PC-9 (cell line): ENCODE data around the gene DBET.
"Not testable (repeated sequence)": the region's sequence is repeated elsewhere in the genome, so short reads cannot be mapped to it uniquely, and the experiment has no call there.

Source experiments
- CTCF ChIP-seq: fragments of 200-600 bp; sonication (generic); conservative IDR thresholded peaks from 2 replicates; pipeline ENCODE4 v1.6.1; 2017; ENCODE audit warnings: mixed run types, antibody characterized with exemption, mild to moderate bottlenecking, moderate library complexity
- EZH2 ChIP-seq: fragments of 200-600 bp; sonication (generic); IDR thresholded peaks from 2 replicates; pipeline ENCODE4 v1.8.0; 2017; ENCODE audit warnings: antibody characterized with exemption, low read depth

GRCh38 chr4:190108756-190109155, 44.5 kb downstream of the DBET start:
- not testable (repeated sequence) for TF ChIP-seq EZH2, CTCF
